Measurements from ENCODE around the gene DLG2. TPM values are rescaled to one million over a fixed set of nuclear protein-coding genes. Genes with fewer than 3 reads are reported as not detected.

Gene DLG2
- total and polyA plus RNA-seq, 9 of the 15 experiments (the other 6 are each of a cell fraction or from before 2014, with no cell fraction given): 0.52 to 1.6 (median 0.95) TPM

GRCh38 chr11:84297570-84297969, 1329.6 kb downstream of the DLG2 start (continued):
- no peak for TF ChIP-seq ETS2 (tag; IDR thresholded peaks at IDR 0.05; ENCODE audit: borderline replicate concordance, poor library complexity, severe bottlenecking)

GRCh38 chr11:84295815-84296214, 1331.3 kb downstream of the DLG2 start:
- POLR2A ChIA-PET: no interaction called here

More at GRCh38 chr11:84295815-84296214, 1331.3 kb downstream of the DLG2 start:
- 1% methylated on average over 4 of the region's 4 CpGs for whole genome bisulfite sequencing (ENCODE audit: insufficient coverage, low coverage, missing lambda C conversion rate)
- Histone ChIP-seq H3K4me3 (no peak overlapping the region), H3K4me2 (ENCODE audit: insufficient read depth, low read length) (no peak overlapping the region), H2AFZ (ENCODE audit: low read depth, low read length) (no peak overlapping the region), H3K79me2 (ENCODE audit: control insufficient read depth, insufficient read depth, low read length) (no peaks in the 10 kb centered on the region), H3K9me1 (ENCODE audit: control insufficient read depth, insufficient read depth, low read length) (no peaks in the 10 kb centered on the region), H3K4me1 (replicated peaks in 1 of 2; ENCODE audit: control insufficient read depth in 2 of 2, insufficient read depth in 2 of 2, low read length in 2 of 2) (no peaks in the 10 kb centered on the region), H3K9ac (ENCODE audit: insufficient read depth in 1 of 2, low read depth in 2 of 2, low read length in 2 of 2) (no peak overlapping the region), H3K9me3 (replicated peaks; ENCODE audit: control insufficient read depth, insufficient read depth, low read depth, low read length) (no peaks in the 10 kb centered on the region), H4K20me1 (replicated peaks; ENCODE audit: control insufficient read depth, insufficient read depth, low read length) (no peaks in the 10 kb centered on the region), H3K27me3 (ENCODE audit: control insufficient read depth in 2 of 2, insufficient read depth in 2 of 2, low read length in 2 of 2) (no peaks in the 10 kb centered on the region), H3K36me3 (ENCODE audit: control insufficient read depth, insufficient read depth, low read length) (no peaks in the 10 kb centered on the region), H3K27ac (ENCODE audit: extremely low read depth, low read depth, low read length) (no peak overlapping the region)
- in situ Hi-C loops (cut with MboI) (no loop called here), intact Hi-C loops (cut with micrococcal nuclease) (no loop called here)
- ATAC-seq (no peak), FAIRE-seq (no peak), DNase-seq (ENCODE audit: extremely low read depth in 1 of 4, low spot score in 3 of 4) (no peak)
- TF ChIP-seq NFIC (IDR thresholded peaks at IDR 0.05): no peak
- no peak for TF ChIP-seq ZNF140 (CRISPR knock-in tag; IDR thresholded peaks at IDR 0.05)
- TF ChIP-seq E4F1 (CRISPR knock-in tag; IDR thresholded peaks at IDR 0.05; ENCODE audit: borderline replicate concordance): no peak
- no peak for TF ChIP-seq ZNF184 (CRISPR knock-in tag; IDR thresholded peaks at IDR 0.05)
- TF ChIP-seq ELF4 (CRISPR knock-in tag; IDR thresholded peaks at IDR 0.05): no peak
- no peak for TF ChIP-seq SMC3 (conservative IDR thresholded peaks at IDR 0.05; ENCODE audit: insufficient read depth, low read depth, low read length)
- TF ChIP-seq ATF7 (IDR thresholded peaks at IDR 0.05): no peak
- no peak for TF ChIP-seq HOMEZ (CRISPR knock-in tag; IDR thresholded peaks at IDR 0.05)
- no peak for TF ChIP-seq ZNF445 (CRISPR knock-in tag; IDR thresholded peaks at IDR 0.05; ENCODE audit: low read depth)
- TF ChIP-seq ZKSCAN3 (CRISPR knock-in tag; IDR thresholded peaks at IDR 0.05): no peak
- no peak for TF ChIP-seq GATA2 (CRISPR knock-in tag; IDR thresholded peaks at IDR 0.05)
- no TSS peak for BruUV-seq (replicated peaks)
- CTCF ChIA-PET (ENCODE audit: low intra/inter-chr PET ratio): no interaction called here

All from K562 (cell line).